SK-N-SH (cell line): Measurements from ENCODE around the gene FOXP1. TPM values are rescaled to one million over a fixed set of nuclear protein-coding genes. Genes with fewer than 3 reads are reported as not detected.

Experiments used
- CTCF ChIA-PET: fragments of 300-600, 350-600 bp; formaldehyde crosslinking; extraction: SDS; loops from one replicate; lab custom pipeline; 2021; lab: Yijun Ruan, JAX
- POLR2A ChIA-PET: fragments of 350-600 bp; sonication (Branson Sonifier 250); formaldehyde crosslinking; extraction: SDS; loops from one replicate; lab custom pipeline; 2020; ENCODE audit warnings: antibody characterized with exemption, inconsistent platforms; lab: Yijun Ruan, JAX
- DNase-seq: peaks from one replicate; pipeline ENCODE4 v3.0.0; 2012
- H2AFZ ChIP-seq: fragments of 200-600 bp; sonication (generic); 2 replicates; pipeline ENCODE4 v1.8.1; 2016; ENCODE audit warnings: antibody characterized with exemption, mild to moderate bottlenecking, low read depth
- H3F3A ChIP-seq: fragments of 200-600 bp; sonication (generic); replicated peaks from 2 replicates; pipeline ENCODE3; 2016; ENCODE audit warnings: antibody characterized with exemption, mild to moderate bottlenecking; ENCODE audit not compliant: insufficient read depth
- H3K27ac ChIP-seq, 2 experiments: fragments of 200-500 bp in 1 of 2; fragments of 200-600 bp in 1 of 2; sonication (Bioruptor generic) in 1 of 2; sonication (generic), shearing (Covaris generic) in 1 of 2; 2 replicates each; pipeline versions ENCODE4 v1.5.1 to v1.6.1; 2014 to 2016; ENCODE audit warnings: low read depth in 2 of 2, inconsistent platforms in 1 of 2, low read length in 1 of 2, mild to moderate bottlenecking in 1 of 2, mixed read lengths in 1 of 2
- H3K27me3 ChIP-seq: fragments of 200-600 bp; sonication (generic), shearing (Covaris generic); 2 replicates; pipeline ENCODE4 v1.6.1; 2016; ENCODE audit warnings: mixed run types; ENCODE audit not compliant: insufficient read depth
- H3K36me3 ChIP-seq, 2 experiments: fragments of 200-500 bp in 1 of 2; fragments of 200-600 bp in 1 of 2; sonication (Bioruptor generic) in 1 of 2; sonication (generic) in 1 of 2; replicated peaks in 1 of 2; 2 replicates each; pipeline versions ENCODE3 to v1.5.1; 2014 to 2016; ENCODE audit warnings: low read length in 1 of 2, mild to moderate bottlenecking in 1 of 2; ENCODE audit not compliant: insufficient read depth in 2 of 2, control insufficient read depth in 1 of 2
- H3K4me1 ChIP-seq, 2 experiments: fragments of 200-500 bp in 1 of 2; fragments of 200-600 bp in 1 of 2; sonication (Bioruptor generic) in 1 of 2; sonication (generic), shearing (Covaris generic) in 1 of 2; 2 replicates each; pipeline versions ENCODE4 v1.5.1 to v1.6.1; 2014 to 2016; ENCODE audit warnings: low read depth in 1 of 2, low read length in 1 of 2, mixed run types in 1 of 2; ENCODE audit not compliant: insufficient read depth in 2 of 2, control insufficient read depth in 1 of 2
- H3K4me2 ChIP-seq: fragments of 200-600 bp; sonication (generic), shearing (Covaris generic); 2 replicates; pipeline ENCODE4 v1.6.1; 2017; ENCODE audit warnings: mixed run types
- H3K4me3 ChIP-seq, 2 experiments: fragments of 200-500 bp in 1 of 2; fragments of 200-600 bp in 1 of 2; sonication (Bioruptor generic) in 1 of 2; sonication (generic), shearing (Covaris generic) in 1 of 2; 2 replicates each; pipeline versions ENCODE4 v1.5.1 to v1.8.1; 2014 to 2016; ENCODE audit warnings: low read depth in 2 of 2, inconsistent platforms in 1 of 2, low read length in 1 of 2, mild to moderate bottlenecking in 1 of 2, mixed read lengths in 1 of 2, moderate library complexity in 1 of 2
- H3K79me2 ChIP-seq: fragments of 200-600 bp; sonication (generic); 2 replicates; pipeline ENCODE4 v1.8.1; 2017; ENCODE audit warnings: mild to moderate bottlenecking; ENCODE audit not compliant: insufficient read depth
- H3K9ac ChIP-seq: fragments of 200-600 bp; sonication (generic); 2 replicates; pipeline ENCODE4 v1.6.1; 2017; ENCODE audit warnings: mixed run types
- H3K9me2 ChIP-seq: fragments of 200-600 bp; sonication (generic); 2 replicates; pipeline ENCODE4 v1.6.1; 2017; ENCODE audit warnings: mixed run types
- H3K9me3 ChIP-seq: fragments of 200-600 bp; sonication (generic); 2 replicates; pipeline ENCODE4 v1.6.1; 2017; ENCODE audit warnings: mixed run types, mild to moderate bottlenecking, moderate library complexity
- H4K20me1 ChIP-seq: fragments of 200-600 bp; sonication (generic); 2 replicates; pipeline ENCODE4 v1.6.1; 2017; ENCODE audit warnings: mild to moderate bottlenecking, mixed run types; ENCODE audit not compliant: insufficient read depth
- ELF1 ChIP-seq: IDR thresholded peaks from 2 replicates; pipeline ENCODE4 v1.4.0; 2012
- EZH2phosphoT487 ChIP-seq: fragments of 200-600 bp; sonication (generic); IDR thresholded peaks from 2 replicates; pipeline ENCODE4 v1.6.1; 2017; ENCODE audit warnings: low read depth, mixed run types, mild to moderate bottlenecking, antibody characterized with exemption, moderate library complexity, borderline replicate concordance
- JUND ChIP-seq: IDR thresholded peaks from 2 replicates; pipeline ENCODE4 v1.4.0; 2012
- MXI1 ChIP-seq: IDR thresholded peaks from 2 replicates; pipeline ENCODE4 v1.6.1; 2012; ENCODE audit warnings: mild to moderate bottlenecking, low read depth, low read length, improper control_type of control experiment
- NFIC ChIP-seq: IDR thresholded peaks from 2 replicates; pipeline ENCODE4 v1.4.0; 2012; ENCODE audit warnings: borderline replicate concordance
- RAD21 ChIP-seq: IDR thresholded peaks from 2 replicates; pipeline ENCODE4 v1.6.1; 2012; ENCODE audit warnings: mild to moderate bottlenecking, low read length
- RFX5 ChIP-seq: IDR thresholded peaks from 2 replicates; pipeline ENCODE4 v1.6.1; 2012; ENCODE audit warnings: mild to moderate bottlenecking, improper control_type of control experiment, low read length
- SIN3A ChIP-seq: IDR thresholded peaks from 2 replicates; pipeline ENCODE4 v1.6.1; 2012; ENCODE audit warnings: low read depth, mild to moderate bottlenecking, low read length, moderate library complexity, borderline replicate concordance
- TAF1 ChIP-seq: IDR thresholded peaks from 2 replicates; pipeline ENCODE4 v1.6.1; 2012; ENCODE audit warnings: low read depth, mild to moderate bottlenecking, low read length, moderate library complexity, borderline replicate concordance
- TCF12 ChIP-seq: IDR thresholded peaks from 2 replicates; pipeline ENCODE4 v1.4.0; 2012
- TEAD4 ChIP-seq: IDR thresholded peaks from 2 replicates; pipeline ENCODE4 v1.4.0; 2012; ENCODE audit warnings: mild to moderate bottlenecking, borderline replicate concordance; ENCODE audit not compliant: insufficient read depth
- YY1 ChIP-seq: IDR thresholded peaks from 2 replicates; pipeline ENCODE4 v1.4.0; 2012; ENCODE audit warnings: low read depth, mild to moderate bottlenecking
- WGBS: methylation state at CpG from one replicate; pipeline ENCODE4 v1.1.6; 2017; ENCODE audit warnings: low lambda C conversion rate; 5-methylcytosine and 5-hydroxymethylcytosine counted together
- polyA plus RNA-seq, 3 experiments: library from polyadenylated mRNA; depleted of rRNA; stranded (reverse); fragments of >200 nt; gene quantifications; 2 replicates each; pipeline ENCODE4 v1.2.3, GENCODE V29; 2012
- TF ChIP-seq, protein P1 (sequence below): IDR thresholded peaks from 2 replicates; pipeline ENCODE4 v1.4.0; 2012; ENCODE audit warnings: low read depth, borderline replicate concordance
- TF ChIP-seq, protein P2 (sequence below): fragments of 150-350 bp; IDR thresholded peaks from 2 replicates; pipeline ENCODE4 v1.6.1; 2017; ENCODE audit warnings: antibody characterized with exemption, low read length, low read depth, borderline replicate concordance
- TF ChIP-seq, protein P3 (sequence below): IDR thresholded peaks from 2 replicates; pipeline ENCODE4 v1.6.1; 2012; ENCODE audit warnings: mild to moderate bottlenecking, low read depth, low read length, moderate library complexity

Gene FOXP1
- polyA plus RNA-seq, 1 of the 3 experiments (the other 2 are of a cell fraction): 8.8 TPM

DNA sequence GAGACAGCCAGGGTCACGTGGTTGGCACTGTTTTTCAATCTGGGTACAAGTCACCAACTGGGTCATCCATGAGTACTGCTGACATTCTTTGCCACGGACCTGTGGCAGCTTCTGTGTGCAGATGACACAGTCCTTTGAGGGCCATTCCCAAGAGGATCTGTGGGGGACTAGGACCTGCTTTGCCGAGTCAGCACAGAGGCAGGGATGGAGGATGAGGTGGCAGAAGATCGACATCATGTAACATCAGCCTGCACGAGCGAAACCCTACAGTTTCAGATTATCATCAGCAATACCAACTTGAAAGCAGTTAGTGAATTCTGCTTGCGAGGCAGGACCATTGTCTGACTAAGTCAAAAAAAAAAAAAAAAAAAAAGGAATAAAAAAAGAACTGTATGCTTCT lies 227.7 kb downstream of the FOXP1 start:
- no peak overlapping the region for H3K4me3 ChIP-seq
- peaks cover 4% of the 10 kb centered on the region for H3F3A ChIP-seq
- ChIA-PET CTCF (no interaction called here), POLR2A (no interaction called here)
- WGBS: 97% methylated on average over 7 of the region's 7 CpGs
- H3K9ac ChIP-seq: no peak overlapping the region
- H4K20me1 ChIP-seq: no peaks in the 10 kb centered on the region
- H3K27me3 ChIP-seq: no peaks in the 10 kb centered on the region
- no peaks in the 10 kb centered on the region for H3K9me3 ChIP-seq
- no peak overlapping the region for H3K27ac ChIP-seq
- H2AFZ ChIP-seq: no peak overlapping the region
- no peak overlapping the region for H3K4me2 ChIP-seq
- no peak for DNase-seq
- peaks cover 4 to 7% of the 10 kb centered on the region in 2 experiments for H3K36me3 ChIP-seq
- peaks cover 64% of the 10 kb centered on the region for H3K79me2 ChIP-seq
- TF ChIP-seq EZH2phosphoT487 (no peak), TAF1 (no peak), TCF12 (no peak), RFX5 (no peak), JUND (no peak), MXI1 (no peak), YY1 (no peak), TEAD4 (no peak), NFIC (no peak), RAD21 (no peak), ELF1 (no peak), SIN3A (no peak)
- TF ChIP-seq, protein P1, sequence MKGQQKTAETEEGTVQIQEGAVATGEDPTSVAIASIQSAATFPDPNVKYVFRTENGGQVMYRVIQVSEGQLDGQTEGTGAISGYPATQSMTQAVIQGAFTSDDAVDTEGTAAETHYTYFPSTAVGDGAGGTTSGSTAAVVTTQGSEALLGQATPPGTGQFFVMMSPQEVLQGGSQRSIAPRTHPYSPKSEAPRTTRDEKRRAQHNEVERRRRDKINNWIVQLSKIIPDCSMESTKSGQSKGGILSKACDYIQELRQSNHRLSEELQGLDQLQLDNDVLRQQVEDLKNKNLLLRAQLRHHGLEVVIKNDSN: no peak
- TF ChIP-seq, protein P2, sequence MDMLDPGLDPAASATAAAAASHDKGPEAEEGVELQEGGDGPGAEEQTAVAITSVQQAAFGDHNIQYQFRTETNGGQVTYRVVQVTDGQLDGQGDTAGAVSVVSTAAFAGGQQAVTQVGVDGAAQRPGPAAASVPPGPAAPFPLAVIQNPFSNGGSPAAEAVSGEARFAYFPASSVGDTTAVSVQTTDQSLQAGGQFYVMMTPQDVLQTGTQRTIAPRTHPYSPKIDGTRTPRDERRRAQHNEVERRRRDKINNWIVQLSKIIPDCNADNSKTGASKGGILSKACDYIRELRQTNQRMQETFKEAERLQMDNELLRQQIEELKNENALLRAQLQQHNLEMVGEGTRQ: no peak
- TF ChIP-seq, protein P3, sequence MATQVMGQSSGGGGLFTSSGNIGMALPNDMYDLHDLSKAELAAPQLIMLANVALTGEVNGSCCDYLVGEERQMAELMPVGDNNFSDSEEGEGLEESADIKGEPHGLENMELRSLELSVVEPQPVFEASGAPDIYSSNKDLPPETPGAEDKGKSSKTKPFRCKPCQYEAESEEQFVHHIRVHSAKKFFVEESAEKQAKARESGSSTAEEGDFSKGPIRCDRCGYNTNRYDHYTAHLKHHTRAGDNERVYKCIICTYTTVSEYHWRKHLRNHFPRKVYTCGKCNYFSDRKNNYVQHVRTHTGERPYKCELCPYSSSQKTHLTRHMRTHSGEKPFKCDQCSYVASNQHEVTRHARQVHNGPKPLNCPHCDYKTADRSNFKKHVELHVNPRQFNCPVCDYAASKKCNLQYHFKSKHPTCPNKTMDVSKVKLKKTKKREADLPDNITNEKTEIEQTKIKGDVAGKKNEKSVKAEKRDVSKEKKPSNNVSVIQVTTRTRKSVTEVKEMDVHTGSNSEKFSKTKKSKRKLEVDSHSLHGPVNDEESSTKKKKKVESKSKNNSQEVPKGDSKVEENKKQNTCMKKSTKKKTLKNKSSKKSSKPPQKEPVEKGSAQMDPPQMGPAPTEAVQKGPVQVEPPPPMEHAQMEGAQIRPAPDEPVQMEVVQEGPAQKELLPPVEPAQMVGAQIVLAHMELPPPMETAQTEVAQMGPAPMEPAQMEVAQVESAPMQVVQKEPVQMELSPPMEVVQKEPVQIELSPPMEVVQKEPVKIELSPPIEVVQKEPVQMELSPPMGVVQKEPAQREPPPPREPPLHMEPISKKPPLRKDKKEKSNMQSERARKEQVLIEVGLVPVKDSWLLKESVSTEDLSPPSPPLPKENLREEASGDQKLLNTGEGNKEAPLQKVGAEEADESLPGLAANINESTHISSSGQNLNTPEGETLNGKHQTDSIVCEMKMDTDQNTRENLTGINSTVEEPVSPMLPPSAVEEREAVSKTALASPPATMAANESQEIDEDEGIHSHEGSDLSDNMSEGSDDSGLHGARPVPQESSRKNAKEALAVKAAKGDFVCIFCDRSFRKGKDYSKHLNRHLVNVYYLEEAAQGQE: no peak
- no peaks in the 10 kb centered on the region; a peak in 1 of 4 replicates for H3K4me1 ChIP-seq
- H3K9me2 ChIP-seq: no peaks in the 10 kb centered on the region
